ENCODE data around the gene RAD51B.

RAD51B gene

DNA sequence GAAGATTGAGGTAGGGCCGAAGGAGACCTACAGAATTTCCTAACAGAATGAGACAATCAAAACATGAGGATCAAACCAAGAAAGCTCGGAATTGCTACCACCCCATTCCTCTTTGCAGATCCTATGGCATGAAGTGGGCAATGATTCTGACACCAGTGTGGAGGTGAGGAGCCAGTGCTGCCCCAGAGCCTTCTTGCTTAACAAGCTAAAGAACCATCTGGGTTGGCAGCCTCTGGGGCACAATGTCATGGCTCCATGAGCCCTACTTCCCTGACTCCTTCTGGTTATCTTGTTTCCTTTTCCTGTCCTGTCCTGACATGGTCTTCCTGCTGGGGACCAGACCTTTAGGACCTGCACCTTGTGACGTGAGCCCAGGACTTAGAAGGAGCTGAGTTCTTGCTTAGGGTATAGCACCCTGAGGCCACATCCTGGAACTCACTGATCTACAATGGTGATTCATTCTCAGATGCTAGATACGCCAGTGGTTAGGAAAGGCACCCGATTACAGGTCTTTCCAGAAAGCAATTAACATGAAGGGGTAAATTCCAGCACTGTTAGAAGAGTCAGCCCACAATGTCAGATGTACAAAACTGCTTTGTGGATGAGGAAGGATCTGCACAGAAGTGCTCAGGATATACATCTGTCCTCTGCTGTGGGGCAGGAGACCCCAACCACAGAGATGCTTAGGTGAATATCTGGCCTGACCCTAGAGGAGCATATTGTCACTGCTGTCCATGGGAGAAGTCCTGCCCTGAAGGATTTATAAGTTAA, 649.0 kb downstream of the RAD51B start:
- DNase-seq (ENCODE audit: low read depth) = peak; percentile 68

- DNase-seq (ENCODE audit: low read depth) = no peak
Measured at GRCh38 chr14:68469208-68469713, 649.7 kb downstream of the RAD51B start.

DNA sequence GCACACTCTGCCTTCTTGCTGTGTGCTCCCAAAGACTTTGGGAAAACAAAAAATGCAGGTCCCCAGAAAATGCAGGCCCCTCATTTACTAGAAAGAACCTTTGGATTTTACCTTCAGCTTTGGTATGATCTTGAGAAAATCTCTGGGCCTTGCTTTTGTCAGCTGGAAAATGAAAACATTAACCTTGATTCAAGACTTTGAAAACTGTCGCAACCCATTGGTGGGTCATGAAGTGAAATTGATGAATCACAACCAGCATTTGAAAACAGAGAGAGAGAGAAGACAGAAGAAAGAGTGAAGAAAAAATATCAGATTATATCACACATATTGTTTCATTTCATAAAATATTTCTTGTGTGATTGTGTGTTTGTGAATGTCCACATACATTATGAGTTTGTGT, 650.8 kb downstream of the RAD51B start:
- DNase-seq (ENCODE audit: low read depth) = no peak

DNA sequence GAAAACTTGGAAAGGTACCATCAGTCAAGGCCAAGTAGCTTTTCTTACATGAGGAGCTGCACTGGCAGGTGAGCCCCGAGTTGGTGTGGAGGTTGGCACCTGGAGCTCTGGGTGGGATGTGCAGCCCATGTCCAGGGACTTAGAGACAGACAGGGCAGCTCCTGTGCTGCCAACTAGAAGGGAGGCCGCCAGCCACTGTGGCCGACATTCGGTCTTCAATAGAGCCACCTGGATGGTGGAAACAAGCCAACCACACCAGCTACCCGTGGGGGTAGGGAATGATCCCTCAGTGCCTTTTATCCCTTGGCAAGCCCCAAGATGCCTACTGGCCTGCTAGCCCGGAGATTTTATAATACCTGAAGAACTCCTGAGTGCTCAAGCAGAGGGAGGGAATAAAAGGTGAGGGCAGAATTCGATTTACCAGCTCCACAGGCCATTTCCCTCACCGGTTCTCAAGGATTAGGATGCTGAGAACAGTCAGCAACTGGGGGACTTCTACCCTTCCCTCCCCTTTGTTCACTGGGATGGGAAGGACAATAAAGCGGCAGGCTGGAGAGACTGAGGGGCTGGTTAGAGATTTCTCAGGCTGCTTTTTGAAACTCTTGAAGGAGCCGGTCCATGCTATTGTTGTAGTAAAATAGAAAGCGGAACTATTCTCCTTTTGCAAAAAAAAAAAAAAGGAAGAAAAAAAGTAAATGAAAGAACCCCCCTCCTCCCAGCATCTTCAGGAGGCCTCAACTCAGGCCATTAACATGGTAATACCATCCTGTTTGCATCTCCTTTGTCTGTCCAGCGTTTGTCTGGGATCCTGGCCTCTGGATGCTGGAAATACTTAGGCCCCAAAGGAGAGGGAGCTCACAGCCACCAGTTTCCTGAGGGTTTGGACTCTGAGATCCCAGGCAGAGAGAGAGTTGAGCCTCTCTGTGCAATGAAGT, 651.7 kb downstream of the RAD51B start:
- no peak for DNase-seq (ENCODE audit: low read depth)

GRCh38 chr14:68471964-68472508, 652.5 kb downstream of the RAD51B start:
- DNase-seq (ENCODE audit: low read depth) = no peak

DNA sequence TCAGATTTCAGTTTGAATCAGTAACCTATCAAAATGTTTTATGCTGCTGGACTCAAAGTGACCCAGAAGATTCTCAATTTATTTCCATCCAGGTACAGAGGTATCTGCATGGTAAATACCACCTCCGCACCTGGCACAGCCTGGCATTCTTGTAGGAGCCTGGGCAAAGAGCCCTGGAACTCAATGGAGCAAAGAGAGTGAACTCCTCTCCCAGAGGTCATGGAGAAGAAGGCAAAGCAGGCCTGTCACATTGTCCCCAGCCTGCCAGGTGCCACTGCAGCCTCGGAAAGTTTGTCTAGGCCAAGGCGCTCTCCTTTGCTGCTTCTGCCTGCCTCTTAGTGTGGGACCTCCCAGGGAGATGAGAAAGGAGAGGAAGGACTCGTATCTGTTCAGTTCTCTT, 653.5 kb downstream of the RAD51B start:
- no peak for DNase-seq (ENCODE audit: low read depth)

GRCh38 chr14:68473794-68474193, 654.2 kb downstream of the RAD51B start:
- DNase-seq (ENCODE audit: low read depth) = no peak

- DNase-seq (ENCODE audit: low read depth) = no peak
Measured at GRCh38 chr14:68474741-68475140, 655.2 kb downstream of the RAD51B start.

- DNase-seq (ENCODE audit: low read depth) = no peak
Measured at GRCh38 chr14:68475802-68476201, 656.2 kb downstream of the RAD51B start.

DNA sequence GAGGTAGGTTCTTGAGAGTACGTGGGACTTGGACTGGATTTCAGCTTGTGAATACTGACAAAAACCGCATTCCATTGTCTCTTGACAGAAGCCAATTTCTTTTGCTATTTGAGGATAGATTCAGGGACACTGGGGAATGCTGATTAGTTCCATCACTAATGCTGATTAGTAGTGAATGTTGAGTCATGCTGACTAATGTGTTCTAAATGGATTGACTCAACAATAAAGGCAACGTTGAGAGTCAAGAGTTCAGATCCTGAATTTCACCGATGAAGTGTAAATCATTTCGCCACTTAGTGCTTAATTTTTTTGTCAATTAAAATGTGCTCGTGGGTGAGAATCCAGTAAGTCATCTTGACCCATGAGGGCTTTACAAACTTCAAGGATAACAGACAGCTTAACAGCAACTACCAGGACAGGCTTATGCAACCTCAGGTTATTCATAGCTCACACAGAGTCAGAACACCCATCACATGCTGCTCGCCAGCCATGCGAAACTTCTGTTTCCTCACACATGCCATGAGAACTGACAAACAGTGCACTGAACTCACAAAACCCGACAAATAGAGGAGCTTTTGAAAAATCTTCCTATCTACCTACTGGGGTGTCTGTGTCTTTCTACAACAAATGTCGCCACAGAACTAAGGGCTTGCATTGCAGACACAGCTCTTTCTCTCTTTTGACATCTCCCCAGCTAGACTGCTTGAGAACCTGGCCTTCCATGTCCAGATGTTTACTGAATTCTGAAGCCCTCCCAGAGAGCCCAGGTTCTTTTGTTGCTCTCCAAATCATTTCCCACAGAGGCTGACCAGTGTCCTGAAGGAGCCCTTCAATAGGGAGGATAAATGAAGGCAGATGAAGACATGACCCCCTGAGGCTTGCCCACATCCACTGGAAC, 656.9 kb downstream of the RAD51B start:
- DNase-seq (ENCODE audit: low read depth) = peak; percentile 89

- no peak for DNase-seq (ENCODE audit: low read depth)
Measured at GRCh38 chr14:68477110-68477455, 657.5 kb downstream of the RAD51B start.

DNA sequence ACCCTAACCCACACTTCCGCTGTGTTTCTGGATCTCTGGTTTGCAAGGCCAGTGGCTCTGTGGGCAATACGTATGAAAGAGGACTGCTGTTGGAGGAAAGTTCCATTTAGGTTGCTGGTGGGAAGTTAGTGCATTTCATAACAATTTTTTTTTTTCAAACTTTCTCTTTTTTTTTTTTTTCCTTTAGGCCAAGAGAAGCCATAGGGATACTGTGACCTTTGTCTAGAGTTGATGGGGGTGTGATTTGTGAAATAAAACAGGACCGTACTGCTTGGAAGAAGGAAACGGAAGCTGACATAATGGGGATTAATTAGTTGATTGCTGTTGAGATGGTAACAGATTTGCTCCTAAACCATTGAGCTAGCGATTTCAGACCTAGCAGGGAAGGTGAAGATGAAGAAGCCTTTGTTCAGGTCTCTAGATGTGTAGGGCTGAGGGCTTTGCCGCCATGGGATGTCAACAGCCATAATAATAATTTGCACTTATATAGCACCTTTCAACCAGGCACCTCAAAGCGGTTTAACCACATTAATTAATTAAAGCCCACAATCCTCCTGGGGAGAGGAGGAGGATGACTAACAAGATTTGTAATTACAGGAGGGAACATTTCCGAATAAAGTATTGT, 658.0 kb downstream of the RAD51B start:
- no peak for DNase-seq (ENCODE audit: low read depth)

- DNase-seq (ENCODE audit: low read depth) = no peak
Measured at GRCh38 chr14:68479247-68479646, 659.7 kb downstream of the RAD51B start.

GRCh38 chr14:68482018-68482417, 662.4 kb downstream of the RAD51B start:
- no peak for DNase-seq (ENCODE audit: low read depth)

DNA sequence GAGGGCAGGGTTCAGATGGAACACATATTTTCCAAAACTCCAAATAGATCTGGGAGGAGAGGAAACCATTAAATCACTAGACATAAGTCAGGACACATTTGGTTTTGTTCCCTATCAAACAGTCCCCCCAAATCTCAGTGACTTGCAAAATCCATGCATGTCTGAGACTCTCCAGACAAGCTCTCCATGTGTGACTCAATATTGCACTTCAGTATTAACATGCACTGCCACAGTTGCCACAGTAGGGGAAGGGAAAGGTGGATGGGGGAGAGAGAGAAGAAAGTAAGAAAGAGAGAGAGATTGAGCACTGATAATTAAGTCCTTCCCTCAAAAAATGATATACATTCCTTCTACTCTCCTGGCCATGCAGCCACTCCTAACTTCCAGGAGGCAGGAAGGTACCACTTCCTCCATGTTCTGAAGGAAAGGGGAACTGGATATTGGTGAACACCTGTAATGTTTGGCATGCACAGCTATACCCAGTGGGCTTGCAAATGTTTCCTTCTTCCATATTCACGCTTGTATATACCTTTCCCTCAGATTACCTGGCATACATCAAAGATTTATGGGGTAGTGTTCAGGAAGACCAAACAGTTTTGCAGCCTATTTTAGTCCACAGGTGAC, 663.3 kb downstream of the RAD51B start:
- no peak for DNase-seq (ENCODE audit: low read depth)

DNA sequence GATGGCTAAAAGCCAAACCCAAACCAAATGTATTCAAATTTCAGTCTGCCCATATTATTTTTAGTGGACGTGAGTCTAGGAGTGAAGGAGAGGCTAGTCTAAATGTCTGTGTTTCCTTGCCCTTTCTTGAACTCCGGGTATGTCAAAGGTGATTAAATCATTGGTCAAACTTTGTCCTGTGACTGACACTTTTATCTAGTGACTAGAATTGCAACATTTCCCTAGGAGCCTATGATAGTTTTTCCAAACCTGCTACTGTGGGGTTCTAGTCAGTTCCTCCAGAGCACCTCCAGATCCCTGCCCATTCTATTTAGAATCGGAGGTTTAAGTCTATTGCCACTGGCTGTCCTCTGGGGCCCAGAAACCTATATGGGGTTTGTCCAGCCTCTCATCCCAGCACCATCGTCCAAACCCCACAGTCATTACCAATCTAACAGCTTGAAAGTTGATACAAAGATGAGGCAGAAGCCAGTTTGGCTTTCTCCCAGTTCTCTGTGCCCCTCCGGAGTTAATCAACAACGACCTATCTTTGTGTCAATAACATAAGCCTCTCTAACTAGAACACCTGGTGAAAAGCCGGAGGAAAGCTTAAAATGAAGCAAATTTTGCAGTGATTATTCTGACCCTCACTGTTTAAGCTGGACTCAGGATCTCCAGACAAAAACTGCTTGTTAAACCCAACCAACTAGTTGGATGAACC, 666.6 kb downstream of the RAD51B start:
- DNase-seq (ENCODE audit: low read depth) = no peak

- no peak for DNase-seq (ENCODE audit: low read depth)
Measured at GRCh38 chr14:68486809-68487208, 667.2 kb downstream of the RAD51B start.

GRCh38 chr14:68487805-68488590, 668.4 kb downstream of the RAD51B start:
- DNase-seq (ENCODE audit: low read depth) = no peak

- DNase-seq (ENCODE audit: low read depth) = no peak
Measured at GRCh38 chr14:68491793-68492192, 672.2 kb downstream of the RAD51B start.
